Measurements from ENCODE around the gene CARS1. TPM values are rescaled to one million over a fixed set of nuclear protein-coding genes. Genes with fewer than 3 reads are reported as not detected.
A peak's percentile ranks its signal among the peaks of the same experiment; 100 is the strongest.
"Not testable (repeated sequence)": the region's sequence is repeated elsewhere in the genome, so short reads cannot be mapped to it uniquely, and the experiment has no call there.

Gene CARS1
- total RNA-seq, 1 donor from 2014 or later = 69.4 TPM

GRCh38 chr11:3063876-3064275, 6.7 kb upstream of the CARS1 start:
- DNase-seq (ENCODE audit: low spot score) = not testable (repeated sequence)

GRCh38 chr11:3063432-3063831, 6.2 kb upstream of the CARS1 start:
- DNase-seq (ENCODE audit: low spot score) = not testable (repeated sequence)

GRCh38 chr11:3060436-3061025, 3.3 kb upstream of the CARS1 start:
- DNase-seq (ENCODE audit: low spot score) = no peak

GRCh38 chr11:3058753-3059664, 1.8 kb upstream of the CARS1 start:
- DNase-seq (ENCODE audit: low spot score) = no peak

GRCh38 chr11:3056296-3057068, 741 bp downstream of the CARS1 start:
- DNase-seq (ENCODE audit: low spot score) = no peak

- DNase-seq (ENCODE audit: low spot score) = no peak
These were observed 1.3 kb downstream of the CARS1 start for GRCh38 chr11:3055891-3056290.

GRCh38 chr11:3052567-3052966, 4.7 kb downstream of the CARS1 start:
- DNase-seq (ENCODE audit: low spot score) = no peak

GRCh38 chr11:3052109-3052479, 5.1 kb downstream of the CARS1 start:
- no peak for DNase-seq (ENCODE audit: low spot score)

- no peak for DNase-seq (ENCODE audit: low spot score)
These were observed 5.8 kb downstream of the CARS1 start for GRCh38 chr11:3051196-3052108.

- no peak for DNase-seq (ENCODE audit: low spot score)
These were observed 6.6 kb downstream of the CARS1 start for GRCh38 chr11:3050386-3051195.

GRCh38 chr11:3049430-3050243, 7.6 kb downstream of the CARS1 start:
- peak; percentile 93 for DNase-seq (ENCODE audit: low spot score)

GRCh38 chr11:3047637-3048036, 9.6 kb downstream of the CARS1 start:
- no peak for DNase-seq (ENCODE audit: low spot score)

- no peak for DNase-seq (ENCODE audit: low spot score)
These were observed 10.6 kb downstream of the CARS1 start for GRCh38 chr11:3046641-3047040.

GRCh38 chr11:3046190-3046589, 11.0 kb downstream of the CARS1 start:
- no peak for DNase-seq (ENCODE audit: low spot score)

- no peak for DNase-seq (ENCODE audit: low spot score)
These were observed 12.3 kb downstream of the CARS1 start for GRCh38 chr11:3044915-3045314.

GRCh38 chr11:3044004-3044403, 13.2 kb downstream of the CARS1 start:
- no peak for DNase-seq (ENCODE audit: low spot score)

GRCh38 chr11:3043315-3043871, 13.8 kb downstream of the CARS1 start:
- no peak for DNase-seq (ENCODE audit: low spot score)

- DNase-seq (ENCODE audit: low spot score) = no peak
These were observed 14.5 kb downstream of the CARS1 start for GRCh38 chr11:3042496-3043314.

Measured in mesenteric fat pad (tissue), 1 donor.